HepG2 (cell line): ENCODE data around the gene TMCC1. TPM values are rescaled to one million over a fixed set of nuclear protein-coding genes. Genes with fewer than 3 reads are reported as not detected.

Source experiments
- ATAC-seq: fragments of 200-7000 bp; cut with Tn5 transposase; 3 replicates; pipeline ENCODE4 v1.9.1; 2020; ENCODE audit warnings: mild to moderate bottlenecking, moderate library complexity
- BruUV-seq: library from RNA; stranded (reverse); fragments of 400-500 nt; replicated peaks from 2 replicates; lab custom pipeline; 2021; lab: Mats Ljungman, UMichigan
- CTCF ChIA-PET: fragments of 300-600 bp; formaldehyde crosslinking; extraction: SDS; loops from one replicate; lab custom pipeline; 2021; ENCODE audit warnings: low total read pairs, inconsistent platforms, low intra/inter-chr PET ratio; lab: Yijun Ruan, JAX
- POLR2A ChIA-PET: fragments of 350-600 bp; sonication (Branson Sonifier 250); formaldehyde crosslinking; loops from one replicate; lab custom pipeline; 2020; ENCODE audit warnings: antibody characterized with exemption, inconsistent platforms; lab: Yijun Ruan, JAX
- DNase-seq: peaks from one replicate; pipeline ENCODE4 v3.0.0-alpha.2; 2015; ENCODE audit warnings: low spot score
- FAIRE-seq: peaks from 3 replicates; lab custom pipeline; 2011; peaks lifted over from hg19 to GRCh38; lab: Jason Lieb, UNC
- H2AFZ ChIP-seq: one replicate; pipeline ENCODE4 v1.6.1; 2011; ENCODE audit warnings: low read length, inconsistent platforms
- H3K27ac ChIP-seq: fragments of 300-600 bp; 3 replicates; pipeline ENCODE4 v1.8.0; 2011; ENCODE audit warnings: mixed run types, mild to moderate bottlenecking, mixed read lengths, low read length, inconsistent platforms; ENCODE audit not compliant: insufficient read depth; ENCODE audit errors: extremely low read length
- H3K27me3 ChIP-seq, 2 experiments: fragments of 200-600 bp in 1 of 2; 2 replicates in 1 of 2; 3 replicates in 1 of 2; pipeline versions ENCODE4 v1.6.0 to v1.8.0; 2011; ENCODE audit warnings: low read length in 2 of 2, mild to moderate bottlenecking in 2 of 2, moderate library complexity in 2 of 2, inconsistent platforms in 1 of 2; ENCODE audit not compliant: insufficient read depth in 2 of 2, control insufficient read depth in 1 of 2
- H3K36me3 ChIP-seq, 2 experiments: fragments of 200-600 bp in 1 of 2; replicated peaks in 1 of 2; 2 replicates in 1 of 2; 3 replicates in 1 of 2; pipeline versions ENCODE4 v1.5.1 to v1.8.0; 2011; ENCODE audit warnings: low read length in 2 of 2, inconsistent platforms in 1 of 2; ENCODE audit not compliant: insufficient read depth in 2 of 2, control insufficient read depth in 1 of 2
- H3K4me1 ChIP-seq: 2 replicates; pipeline ENCODE4 v1.5.1; 2012; ENCODE audit warnings: low read length, inconsistent platforms; ENCODE audit not compliant: insufficient read depth
- H3K4me2 ChIP-seq: 2 replicates; pipeline ENCODE4 v1.6.0; 2011; ENCODE audit warnings: low read depth, low read length, inconsistent platforms
- H3K4me3 ChIP-seq, 3 experiments: fragments of 200-600 bp in 1 of 3; sonication (generic), shearing (Covaris generic) in 1 of 3; replicated peaks in 1 of 3; 2 replicates each; pipeline ENCODE4 v1.5.1; 2011 to 2016; ENCODE audit warnings: low read length in 3 of 3, inconsistent platforms in 2 of 3, low read depth in 2 of 3, mild to moderate bottlenecking in 2 of 3, control low read depth in 1 of 3, mixed read lengths in 1 of 3; ENCODE audit not compliant: insufficient read depth in 1 of 3
- H3K79me2 ChIP-seq: one replicate; pipeline ENCODE4 v1.6.1; 2011; ENCODE audit warnings: low read length, inconsistent platforms; ENCODE audit not compliant: insufficient read depth
- H3K9ac ChIP-seq: 2 replicates; pipeline ENCODE4 v1.6.0; 2011; ENCODE audit warnings: mild to moderate bottlenecking, low read depth, low read length, inconsistent platforms; ENCODE audit not compliant: insufficient read depth
- H3K9me3 ChIP-seq: 2 replicates; pipeline ENCODE4 v1.5.1; 2012; ENCODE audit warnings: mild to moderate bottlenecking, low read length
- H4K20me1 ChIP-seq: 2 replicates; pipeline ENCODE4 v1.6.0; 2011; ENCODE audit warnings: inconsistent platforms, mild to moderate bottlenecking, low read length, moderate library complexity; ENCODE audit not compliant: insufficient read depth
- ATF1 ChIP-seq: IDR thresholded peaks from 2 replicates; pipeline ENCODE4 v1.6.1; 2016; ENCODE audit warnings: mild to moderate bottlenecking, control low read depth
- BCL6 ChIP-seq: IDR thresholded peaks from 2 replicates; pipeline ENCODE4 v1.6.1; 2016; ENCODE audit warnings: missing genetic modification reagents, missing compliant biosample characterization
- DNMT3B ChIP-seq: conservative IDR thresholded peaks from 2 replicates; pipeline ENCODE4 v1.6.1; 2016; ENCODE audit warnings: missing biosample characterization, control low read depth
- GRHL1 ChIP-seq: sonication (generic); formaldehyde crosslinking; conservative IDR thresholded peaks from 2 replicates; pipeline ENCODE4 v1.8.0; 2022; ENCODE audit warnings: missing genetic modification reagents
- MAFF ChIP-seq: IDR thresholded peaks from 2 replicates; pipeline ENCODE4 v1.6.1; 2011; ENCODE audit warnings: low read depth, low read length, improper control_type of control experiment
- MLLT10 ChIP-seq: sonication (generic); formaldehyde crosslinking; IDR thresholded peaks from 2 replicates; pipeline ENCODE4 v1.4.0; 2020; ENCODE audit warnings: missing genetic modification reagents
- PAX8 ChIP-seq: sonication (generic); formaldehyde crosslinking; IDR thresholded peaks from 2 replicates; pipeline ENCODE4 v1.8.0; 2022; ENCODE audit warnings: mild to moderate bottlenecking, missing genetic modification reagents, borderline replicate concordance
- SALL2 ChIP-seq: sonication (generic); formaldehyde crosslinking; IDR thresholded peaks from 2 replicates; pipeline ENCODE4 v1.8.1; 2023; ENCODE audit warnings: mild to moderate bottlenecking, missing genetic modification reagents, inconsistent platforms
- TBX2 ChIP-seq: sonication (generic); formaldehyde crosslinking; IDR thresholded peaks from 2 replicates; pipeline ENCODE4 v1.5.0; 2020; ENCODE audit warnings: missing genetic modification reagents, mild to moderate bottlenecking, borderline replicate concordance
- XBP1 ChIP-seq: sonication (generic); formaldehyde crosslinking; IDR thresholded peaks from 2 replicates; pipeline ENCODE4 v1.5.0; 2020; ENCODE audit warnings: missing genetic modification reagents
- ZBTB38 ChIP-seq: sonication (generic); formaldehyde crosslinking; IDR thresholded peaks from 2 replicates; pipeline ENCODE4 v1.5.1; 2020; ENCODE audit warnings: mild to moderate bottlenecking, missing genetic modification reagents
- ZNF468 ChIP-seq: sonication (generic); formaldehyde crosslinking; IDR thresholded peaks from 2 replicates; pipeline ENCODE4 v1.8.0; 2022; ENCODE audit warnings: mild to moderate bottlenecking, moderate library complexity, missing genetic modification reagents
- ZNF563 ChIP-seq: sonication (generic); formaldehyde crosslinking; IDR thresholded peaks from 2 replicates; pipeline ENCODE4 v1.8.0; 2022; ENCODE audit warnings: mild to moderate bottlenecking, moderate library complexity, missing genetic modification reagents
- ZNF749 ChIP-seq: sonication (generic); formaldehyde crosslinking; IDR thresholded peaks from 2 replicates; pipeline ENCODE4 v1.8.0; 2022; ENCODE audit warnings: mild to moderate bottlenecking, missing genetic modification reagents, moderate library complexity, borderline replicate concordance
- ZNF75D ChIP-seq: sonication (generic); formaldehyde crosslinking; IDR thresholded peaks from 2 replicates; pipeline ENCODE4 v1.8.1; 2023; ENCODE audit warnings: missing genetic modification reagents, mild to moderate bottlenecking, borderline replicate concordance
- WGBS: methylation state at CpG from one replicate; pipeline ENCODE4 v1.1.6; 2017; ENCODE audit warnings: low lambda C conversion rate; 5-methylcytosine and 5-hydroxymethylcytosine counted together
- in situ Hi-C: cut with HindIII; loops from 2 replicates; pipeline ENCODE4 v1.10.0; 2017; ENCODE audit warnings: low pct_unique_long_range_greater_than_20kb; ENCODE audit not compliant: extremely low pct_ligation_motif_present
- intact Hi-C: fragments of 100-400 bp; cut with micrococcal nuclease; formaldehyde crosslinking; loops from one replicate; pipeline ENCODE4 v1.10.0; 2022; ENCODE audit not compliant: unreplicated experiment
- polyA plus RNA-seq, 8 experiments: library from polyadenylated mRNA; depleted of rRNA in 3 of 8; stranded (reverse) in 7 of 8; unstranded in 1 of 8; fragments of >200 nt; fragmentation: Illumina TruSeq in 4 of 8; extraction: Trizol in 4 of 8; gene quantifications; 2 replicates each; pipeline versions ENCODE4 v1.2.1 to v1.2.3, GENCODE V29; 2011 to 2016; ENCODE audit warnings: low read depth in 4 of 8, missing spikeins in 1 of 8, mixed read lengths in 1 of 8; ENCODE audit not compliant: insufficient read depth in 1 of 8
- total RNA-seq, 5 experiments: library from RNA; depleted of rRNA; stranded (reverse); fragments of >200 nt; fragmentation: Illumina TruSeq; extraction: Trizol; gene quantifications; 2 replicates each; pipeline ENCODE4 v1.2.3, GENCODE V29; 2016; ENCODE audit warnings: low read depth in 1 of 5
- TF ChIP-seq, protein P1 (sequence below): sonication (generic); formaldehyde crosslinking; IDR thresholded peaks from 2 replicates; pipeline ENCODE4 v1.8.1; 2023; ENCODE audit warnings: mild to moderate bottlenecking, inconsistent platforms, moderate library complexity, missing genetic modification reagents, borderline replicate concordance
- TF ChIP-seq, protein P2 (sequence below): sonication (generic); formaldehyde crosslinking; IDR thresholded peaks from 2 replicates; pipeline ENCODE4 v1.8.0; 2022; ENCODE audit warnings: missing genetic modification reagents, mild to moderate bottlenecking, borderline replicate concordance

The TMCC1 gene
- total and polyA plus RNA-seq, 2 of the 13 experiments (the other 11 are each of a cell fraction or from before 2014, with no cell fraction given): 12.1 to 264 TPM

DNA sequence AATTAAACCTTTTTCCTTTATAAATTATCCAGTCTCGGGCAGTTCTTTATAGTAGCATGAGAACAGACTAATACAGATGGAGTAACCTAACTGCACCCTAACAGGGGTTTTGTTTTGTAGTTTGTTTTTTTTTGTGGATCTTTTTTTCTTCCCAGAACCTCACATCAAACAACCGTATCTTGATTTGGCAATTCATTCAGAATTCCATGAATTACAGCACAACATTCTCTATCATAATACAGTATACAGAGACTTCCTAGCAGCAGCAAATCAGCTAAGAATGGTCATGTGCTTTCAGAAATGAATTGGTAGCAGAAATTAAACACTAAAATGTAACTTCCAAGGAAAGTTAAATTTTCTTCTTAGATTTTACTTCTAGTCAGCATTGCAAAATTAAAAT lies 114.6 kb downstream of the TMCC1 start:
- WGBS: 98% methylated on average over 2 of the region's 2 CpGs
- no peak for DNase-seq
- in situ Hi-C loops: no loop called here
- TF ChIP-seq ZNF468 (no peak), PAX8 (CRISPR knock-in tag) (no peak), MLLT10 (no peak)
- TF ChIP-seq, all 625 proteins: peak for 0
- Histone ChIP-seq H3K9me3 (no peaks in the 10 kb centered on the region), H3K36me3 (no peaks in the 10 kb centered on the region), H3K79me2 (no peaks in the 10 kb centered on the region), H3K27ac (no peak overlapping the region), H3K4me2 (no peak overlapping the region), H3K4me3 (no peak overlapping the region), H3K27me3 (no peaks in the 10 kb centered on the region), H2AFZ (no peak overlapping the region), H3K4me1 (no peaks in the 10 kb centered on the region), H4K20me1 (no peaks in the 10 kb centered on the region), H3K9ac (no peak overlapping the region)
- FAIRE-seq (no peak), ATAC-seq (no peak)
- CTCF ChIA-PET: no interaction called here
- intact Hi-C loops: no loop called here
- BruUV-seq: no TSS peak
- POLR2A ChIA-PET: no interaction called here

DNA sequence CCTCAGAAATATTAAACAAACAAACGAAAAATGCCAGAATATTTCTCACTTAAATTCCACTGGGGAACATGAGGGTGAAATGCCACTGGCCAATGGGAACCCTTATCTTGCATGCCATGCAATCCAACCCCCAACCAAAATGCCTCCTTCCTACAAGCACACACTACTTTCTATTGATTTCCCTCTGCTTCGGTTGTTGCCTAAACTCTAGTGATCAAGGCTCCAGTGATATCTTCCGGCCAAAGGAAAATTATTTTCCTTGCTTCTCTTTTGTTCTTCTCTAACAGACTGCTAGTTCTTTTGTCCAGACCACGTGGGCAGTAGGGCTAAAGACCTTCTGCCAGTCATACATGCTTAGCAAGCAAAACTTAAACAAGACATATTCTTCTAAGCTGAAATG lies 115.7 kb downstream of the TMCC1 start:
- ChIA-PET POLR2A (no interaction called here), CTCF (no interaction called here)
- Histone ChIP-seq H3K9me3 (no peaks in the 10 kb centered on the region), H3K36me3 (no peaks in the 10 kb centered on the region), H3K27me3 (no peaks in the 10 kb centered on the region), H3K79me2 (no peaks in the 10 kb centered on the region), H4K20me1 (no peaks in the 10 kb centered on the region), H2AFZ (no peak overlapping the region), H3K4me2 (no peak overlapping the region), H3K9ac (no peak overlapping the region), H3K4me3 (no peak overlapping the region), H3K4me1 (no peaks in the 10 kb centered on the region), H3K27ac (no peak overlapping the region)
- ATAC-seq (no peak), DNase-seq (no peak), FAIRE-seq (no peak)
- in situ Hi-C loops: no loop called here
- intact Hi-C loops: no loop called here
- WGBS: 84% methylated on average over 4 of the region's 4 CpGs
- no TSS peak for BruUV-seq
- TF ChIP-seq SALL2 (CRISPR knock-in tag) (no peak), MAFF (no peak), ATF1 (no peak), XBP1 (no peak), DNMT3B (CRISPR knock-in tag) (no peak), TBX2 (CRISPR knock-in tag) (no peak), ZBTB38 (no peak), ZNF749 (no peak), BCL6 (CRISPR knock-in tag) (no peak), ZNF563 (CRISPR knock-in tag) (no peak), GRHL1 (CRISPR knock-in tag) (no peak), ZNF75D (no peak)
- TF ChIP-seq, protein P1, sequence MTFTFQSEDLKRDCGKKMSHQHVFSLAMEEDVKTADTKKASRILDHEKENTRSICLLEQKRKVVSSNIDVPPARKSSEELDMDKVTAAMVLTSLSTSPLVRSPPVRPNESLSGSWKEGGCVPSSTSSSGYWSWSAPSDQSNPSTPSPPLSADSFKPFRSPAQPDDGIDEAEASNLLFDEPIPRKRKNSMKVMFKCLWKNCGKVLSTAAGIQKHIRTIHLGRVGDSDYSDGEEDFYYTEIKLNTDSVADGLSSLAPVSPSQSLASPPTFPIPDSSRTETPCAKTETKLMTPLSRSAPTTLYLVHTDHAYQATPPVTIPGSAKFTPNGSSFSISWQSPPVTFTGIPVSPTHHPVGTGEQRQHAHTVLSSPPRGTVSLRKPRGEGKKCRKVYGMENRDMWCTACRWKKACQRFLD (CRISPR knock-in tag): no peak
- TF ChIP-seq, protein P2, sequence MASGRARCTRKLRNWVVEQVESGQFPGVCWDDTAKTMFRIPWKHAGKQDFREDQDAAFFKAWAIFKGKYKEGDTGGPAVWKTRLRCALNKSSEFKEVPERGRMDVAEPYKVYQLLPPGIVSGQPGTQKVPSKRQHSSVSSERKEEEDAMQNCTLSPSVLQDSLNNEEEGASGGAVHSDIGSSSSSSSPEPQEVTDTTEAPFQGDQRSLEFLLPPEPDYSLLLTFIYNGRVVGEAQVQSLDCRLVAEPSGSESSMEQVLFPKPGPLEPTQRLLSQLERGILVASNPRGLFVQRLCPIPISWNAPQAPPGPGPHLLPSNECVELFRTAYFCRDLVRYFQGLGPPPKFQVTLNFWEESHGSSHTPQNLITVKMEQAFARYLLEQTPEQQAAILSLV: no peak
